NK-92 treated with Interleukin-12 subunit alpha and Interleukin-12 subunit beta, amount 100 ng/mL, for 24 hours (cell line): ENCODE results near the gene HS6ST1.
"Not testable (repeated sequence)": the region's sequence is repeated elsewhere in the genome, so short reads cannot be mapped to it uniquely, and the experiment has no call there.

Experiments used
- DNase-seq: peaks from one replicate; lab custom pipeline; 2025; lab: John Stamatoyannopoulos, UW

HS6ST1 gene

GRCh38 chr2:128267197-128267596 is 51.5 kb downstream of the HS6ST1 start:
- not testable (repeated sequence) for DNase-seq

- not testable (repeated sequence) for DNase-seq
Observed at GRCh38 chr2:128266463-128266862, 52.2 kb downstream of the HS6ST1 start.

GRCh38 chr2:128265608-128265993 is 53.1 kb downstream of the HS6ST1 start:
- not testable (repeated sequence) for DNase-seq

- no peak for DNase-seq
Observed at GRCh38 chr2:128264881-128265607, 53.6 kb downstream of the HS6ST1 start.

- no peak for DNase-seq
Observed at GRCh38 chr2:128263902-128264331, 54.8 kb downstream of the HS6ST1 start.

GRCh38 chr2:128262315-128263253 is 56.1 kb downstream of the HS6ST1 start:
- DNase-seq: no peak

GRCh38 chr2:128261245-128262128 is 57.2 kb downstream of the HS6ST1 start:
- no peak for DNase-seq

- DNase-seq: no peak
Observed at GRCh38 chr2:128260239-128261138, 58.2 kb downstream of the HS6ST1 start.

GRCh38 chr2:128259585-128259984 is 59.1 kb downstream of the HS6ST1 start:
- DNase-seq: no peak

GRCh38 chr2:128258218-128258617 is 60.5 kb downstream of the HS6ST1 start:
- no peak for DNase-seq

- DNase-seq: no peak
Observed at GRCh38 chr2:128252501-128252900, 66.2 kb downstream of the HS6ST1 start.

GRCh38 chr2:128252086-128252485 is 66.6 kb downstream of the HS6ST1 start:
- not testable (repeated sequence) for DNase-seq

GRCh38 chr2:128250229-128251025 is 68.2 kb downstream of the HS6ST1 start:
- no peak for DNase-seq

GRCh38 chr2:128249555-128249954 is 69.1 kb downstream of the HS6ST1 start:
- no peak for DNase-seq

- DNase-seq: no peak
Observed at GRCh38 chr2:128245813-128246212, 72.9 kb downstream of the HS6ST1 start.

GRCh38 chr2:128241896-128242295 is 76.8 kb downstream of the HS6ST1 start:
- DNase-seq: no peak

- no peak for DNase-seq
Observed at GRCh38 chr2:128237911-128238697, 80.6 kb downstream of the HS6ST1 start.

GRCh38 chr2:128237081-128237534 is 81.6 kb downstream of the HS6ST1 start:
- DNase-seq: no peak

GRCh38 chr2:128236491-128237035 is 82.1 kb downstream of the HS6ST1 start:
- DNase-seq: no peak
